ENCODE measurements around the gene TMED10. TPM values are rescaled to one million over a fixed set of nuclear protein-coding genes. Genes with fewer than 3 reads are reported as not detected.

The TMED10 gene
- total RNA-seq, 2 donors from 2014 or later = 320 to 397 TPM

GRCh38 chr14:75138492-75138891 is 37.9 kb downstream of the TMED10 start:
- no peak overlapping the region for H3K4me3 ChIP-seq
- intact Hi-C loops (cut with DNase I) = no loop called here
- TF ChIP-seq POLR2A (IDR thresholded peaks at IDR 0.05) (no peak), POLR2AphosphoS5 (IDR thresholded peaks at IDR 0.05) (no peak), CTCF (IDR thresholded peaks at IDR 0.05) (no peak)
- peak overlapping the region in 1 of 2 donors; percentile 39 for H3K27ac ChIP-seq
- H3K36me3 ChIP-seq = peaks cover 0 to 3% of the 10 kb centered on the region in 2 donors
- no peak for DNase-seq (ENCODE audit: low spot score)
- 54% methylated on average over 1 of the region's 1 CpG for WGBS
- H3K27me3 ChIP-seq (replicated peaks; ENCODE audit: insufficient read depth) = no peaks in the 10 kb centered on the region
- peaks cover 10% of the 10 kb centered on the region for H3K4me1 ChIP-seq (replicated peaks)
- no peaks in the 10 kb centered on the region for H3K9me3 ChIP-seq

- WGBS = 36% methylated on average over 6 of the region's 6 CpGs
- intact Hi-C loops (cut with DNase I) = no loop called here
- Histone ChIP-seq H3K4me1 (replicated peaks) (no peaks in the 10 kb centered on the region), H3K36me3 (peaks cover 0 to 3% of the 10 kb centered on the region in 2 donors), H3K27me3 (replicated peaks; ENCODE audit: insufficient read depth) (no peaks in the 10 kb centered on the region), H3K27ac (no peak overlapping the region), H3K4me3 (no peak overlapping the region), H3K9me3 (no peaks in the 10 kb centered on the region)
- no peak for DNase-seq (ENCODE audit: low spot score)
- TF ChIP-seq POLR2AphosphoS5 (IDR thresholded peaks at IDR 0.05) (no peak), CTCF (IDR thresholded peaks at IDR 0.05) (no peak), POLR2A (IDR thresholded peaks at IDR 0.05) (no peak)
Observed at GRCh38 chr14:75134644-75135043, 41.8 kb downstream of the TMED10 start.

- no peaks in the 10 kb centered on the region for H3K9me3 ChIP-seq
- TF ChIP-seq CTCF (IDR thresholded peaks at IDR 0.05) (no peak), POLR2A (IDR thresholded peaks at IDR 0.05) (no peak), POLR2AphosphoS5 (IDR thresholded peaks at IDR 0.05) (no peak)
- H3K4me3 ChIP-seq = no peak overlapping the region
- H3K27ac ChIP-seq = no peak overlapping the region
- no peak for DNase-seq (ENCODE audit: low spot score)
- intact Hi-C loops (cut with DNase I) = no loop called here
- H3K36me3 ChIP-seq = peaks cover 0 to 3% of the 10 kb centered on the region in 2 donors
- H3K4me1 ChIP-seq (replicated peaks) = no peaks in the 10 kb centered on the region
- 67% methylated on average over 2 of the region's 2 CpGs for whole genome bisulfite sequencing
- no peaks in the 10 kb centered on the region for H3K27me3 ChIP-seq (replicated peaks; ENCODE audit: insufficient read depth)
Observed at GRCh38 chr14:75133597-75133996, 42.8 kb downstream of the TMED10 start.

- 30% methylated on average over 4 of the region's 4 CpGs for WGBS
- peak; percentile 76 for DNase-seq (ENCODE audit: low spot score)
- Histone ChIP-seq H3K27me3 (replicated peaks; ENCODE audit: insufficient read depth) (no peaks in the 10 kb centered on the region), H3K9me3 (no peaks in the 10 kb centered on the region), H3K36me3 (peaks cover 0 to 3% of the 10 kb centered on the region in 2 donors), H3K4me1 (replicated peaks) (no peaks in the 10 kb centered on the region), H3K4me3 (no peak overlapping the region), H3K27ac (peak overlapping the region; percentile 36 to 43)
- intact Hi-C loops (cut with DNase I) = loop anchor here (1.0 kb wide), 1 partner anchor 171 kb away; no protein-coding TSS in a partner anchor
- TF ChIP-seq POLR2AphosphoS5 (IDR thresholded peaks at IDR 0.05) (peak; percentile 73), CTCF (IDR thresholded peaks at IDR 0.05) (peak; percentile 37 to 90 (median 84)), POLR2A (IDR thresholded peaks at IDR 0.05) (no peak)
Observed at GRCh38 chr14:75132382-75133086, 43.9 kb downstream of the TMED10 start.

GRCh38 chr14:75128596-75128990 is 47.8 kb downstream of the TMED10 start:
- Histone ChIP-seq H3K4me3 (no peak overlapping the region), H3K9me3 (no peaks in the 10 kb centered on the region), H3K27ac (no peak overlapping the region), H3K27me3 (replicated peaks; ENCODE audit: insufficient read depth) (no peaks in the 10 kb centered on the region), H3K4me1 (replicated peaks) (peaks cover 6% of the 10 kb centered on the region), H3K36me3 (no peaks in the 10 kb centered on the region)
- 73% methylated on average over 5 of the region's 5 CpGs for WGBS
- TF ChIP-seq POLR2AphosphoS5 (IDR thresholded peaks at IDR 0.05) = no peak
- TF ChIP-seq POLR2A (IDR thresholded peaks at IDR 0.05) = no peak
- no peak for TF ChIP-seq CTCF (IDR thresholded peaks at IDR 0.05)
- DNase-seq (ENCODE audit: low spot score) = no peak
- intact Hi-C loops (cut with DNase I) = loop anchor here (5.0 kb wide), 1 partner anchor 359 kb away; no protein-coding TSS in a partner anchor

Measured in prostate gland (tissue), 2 donors.